Spleen (tissue), 7 donors: ENCODE results near the gene SMIM3.

Source experiments
- CTCF ChIP-seq, 11 experiments: fragments of 200-600 bp in 7 of 11; fragments of 450-650 bp in 4 of 11; sonication (generic) in 4 of 11; IDR thresholded peaks in 8 of 11; conservative IDR thresholded peaks in 3 of 11; 1 replicate in 7 of 11; 2 replicates in 4 of 11; pipeline versions ENCODE4 v1.4.0 to v1.8.0; 2016 to 2021; ENCODE audit warnings: antibody characterized with exemption in 11 of 11, inconsistent platforms in 4 of 11, mild to moderate bottlenecking in 1 of 11
- POLR2A ChIP-seq, 3 donors: fragments of 450-650 bp; IDR thresholded peaks; one replicate each; pipeline ENCODE4 v1.5.1; 2017; ENCODE audit warnings: antibody characterized with exemption in 3 of 3, mild to moderate bottlenecking in 1 of 3
- donor health status: DM: no; HTN: no; CAD: no; lungs with moderate emphysema.
- donor health status: DM: no; HTN: no; CAD: no.
- donor health status: DM: no; HTN: no; CAD: no.

GRCh38 chr5:150729859-150730258, 48.7 kb upstream of the SMIM3 start:
- TF ChIP-seq CTCF (IDR thresholded peaks at IDR 0.05 in 8 of 11, conservative IDR thresholded peaks at IDR 0.05 in 3 of 11), result no peak
- no peak for TF ChIP-seq POLR2A (IDR thresholded peaks at IDR 0.05)
